Activated CD4-positive, CD25-positive, alpha-beta regulatory T cell treated with anti-CD3 and anti-CD28 coated beads, Interleukin-2, amount 50 U/mL, for 16 hours (primary cell): ENCODE data around the gene BTRC.

ENCODE experiments used
- DNase-seq: peaks from one replicate; pipeline ENCODE4 v3.0.0-alpha.2; 2020; ENCODE audit warnings: low read depth, low spot score

The BTRC gene

GRCh38 chr10:101535949-101536348 lies 182.0 kb downstream of the BTRC start:
- no peak for DNase-seq

DNA sequence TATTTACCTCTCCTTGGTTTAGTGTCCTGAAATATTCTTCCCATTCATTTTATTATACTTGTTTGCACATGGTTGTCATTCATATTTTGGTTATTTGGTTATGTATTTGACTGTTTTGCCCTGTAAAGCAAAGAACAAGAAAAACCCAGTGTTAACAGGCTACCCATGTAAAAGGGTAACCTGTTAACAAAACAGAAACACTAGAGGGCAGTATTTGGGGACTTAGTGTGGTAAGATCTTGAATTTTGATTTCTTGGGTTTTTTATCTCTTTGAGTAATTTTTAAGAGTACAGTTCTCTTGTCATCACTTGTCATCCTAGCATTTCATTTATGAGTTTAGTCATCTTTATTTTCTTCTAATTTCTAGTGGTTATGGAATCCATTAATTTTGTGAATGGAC lies 182.8 kb downstream of the BTRC start:
- DNase-seq: no peak

- no peak for DNase-seq
These were observed 184.5 kb downstream of the BTRC start for GRCh38 chr10:101538446-101538845.

DNA sequence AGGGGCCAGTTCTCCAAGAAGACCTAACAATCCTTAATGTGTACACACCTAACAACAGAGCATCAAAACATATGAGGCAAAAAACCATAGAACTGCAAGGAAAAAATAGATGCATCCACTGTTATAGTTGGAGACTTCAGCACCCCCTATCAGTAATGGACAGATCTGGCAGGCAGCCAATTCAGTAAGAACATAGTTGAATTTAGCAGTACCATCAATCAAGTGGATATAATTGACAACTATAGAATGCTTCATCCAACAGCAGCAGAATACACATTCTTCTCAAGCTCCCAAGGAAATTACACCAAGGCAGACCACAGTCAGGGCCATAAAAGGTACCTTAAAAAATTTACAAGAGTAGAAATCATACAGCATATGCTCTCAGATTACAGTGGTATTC lies 191.9 kb downstream of the BTRC start:
- DNase-seq: no peak

DNA sequence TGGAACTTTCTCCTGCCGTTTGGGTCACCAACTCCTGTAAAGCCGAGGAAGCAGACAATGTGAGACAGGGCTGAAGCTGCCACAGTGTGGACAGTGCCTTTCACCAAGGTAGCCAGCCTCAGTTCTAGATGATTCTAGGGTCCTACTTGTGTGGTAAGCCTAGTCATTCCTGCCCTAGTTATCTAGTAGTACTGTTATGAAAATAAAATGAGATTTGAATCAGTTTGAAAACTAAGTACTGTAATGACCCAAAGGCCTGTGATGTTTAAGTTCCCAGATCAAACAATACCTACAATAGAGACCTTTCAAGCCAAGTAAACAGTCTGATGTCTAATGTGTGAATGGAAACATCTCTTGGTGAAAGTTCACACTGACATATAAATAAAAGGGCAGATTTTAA lies 197.0 kb downstream of the BTRC start:
- DNase-seq: no peak

DNA sequence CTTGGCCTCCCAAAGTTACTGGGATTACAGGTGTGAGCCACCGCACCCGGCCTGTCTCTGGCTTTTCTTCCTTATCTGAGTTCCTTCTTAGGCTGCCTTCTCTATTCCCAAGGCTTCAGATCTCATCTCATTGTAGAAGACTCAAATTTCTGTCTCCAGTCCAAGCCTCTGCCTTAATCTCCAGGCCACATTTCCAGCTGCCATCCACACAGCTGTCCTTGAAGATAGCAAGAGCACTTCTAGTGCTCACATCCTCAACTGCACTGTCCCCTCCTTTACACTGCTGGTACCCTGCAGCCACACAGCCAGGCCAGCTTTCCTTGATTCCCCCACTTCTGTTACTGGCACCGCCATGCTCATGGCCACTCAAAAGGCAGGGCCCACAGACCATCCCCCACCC lies 198.5 kb downstream of the BTRC start:
- DNase-seq: no peak

GRCh38 chr10:101557541-101557940 lies 203.6 kb downstream of the BTRC start:
- no peak for DNase-seq

GRCh38 chr10:101558204-101558603 lies 204.2 kb downstream of the BTRC start:
- DNase-seq: no peak

DNA sequence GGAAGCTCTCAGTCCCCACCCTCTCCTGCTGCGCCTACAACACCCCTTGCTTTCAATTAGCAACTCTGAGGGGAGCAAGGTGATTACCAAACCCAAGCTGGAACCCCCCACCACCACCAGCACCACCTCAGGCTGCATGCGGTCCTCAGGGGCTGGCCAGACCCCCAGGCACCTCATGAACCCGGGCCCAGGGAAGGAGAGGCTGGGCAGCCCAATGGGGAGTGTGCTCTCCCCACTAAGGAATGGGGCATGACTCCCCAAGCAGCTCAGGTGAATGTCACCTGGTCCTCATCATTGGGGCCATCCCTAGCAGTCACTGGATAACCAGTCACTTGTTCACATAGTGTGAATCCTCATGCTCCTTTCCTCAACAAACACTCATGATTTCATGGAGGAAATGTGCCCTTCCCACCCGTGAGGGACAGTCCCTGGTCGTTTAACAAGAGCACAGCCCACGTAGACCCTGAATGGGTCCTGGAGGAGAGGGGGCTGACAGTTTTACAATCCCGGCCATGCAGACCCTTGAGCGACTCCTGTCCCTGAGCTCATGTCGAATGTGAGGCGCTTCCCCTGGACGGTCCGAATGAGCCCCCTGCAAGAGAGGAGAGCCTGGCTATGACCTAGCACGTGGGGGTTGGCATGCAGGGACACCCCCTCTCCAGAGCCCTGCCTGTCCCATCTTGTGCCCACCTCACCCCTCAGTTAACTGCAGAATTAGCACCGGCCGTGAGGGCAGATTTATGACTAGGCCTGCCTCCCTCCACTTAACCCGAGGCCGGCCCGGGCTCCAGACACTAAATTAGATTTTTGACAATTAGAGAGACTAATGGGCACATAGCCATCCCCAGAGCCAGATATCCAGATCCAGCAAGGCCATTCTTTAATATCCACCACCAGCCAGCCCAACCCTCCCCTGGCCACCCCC lies 205.0 kb downstream of the BTRC start:
- DNase-seq: no peak

- DNase-seq: no peak
These were observed 205.8 kb downstream of the BTRC start for GRCh38 chr10:101559596-101560297.

DNA sequence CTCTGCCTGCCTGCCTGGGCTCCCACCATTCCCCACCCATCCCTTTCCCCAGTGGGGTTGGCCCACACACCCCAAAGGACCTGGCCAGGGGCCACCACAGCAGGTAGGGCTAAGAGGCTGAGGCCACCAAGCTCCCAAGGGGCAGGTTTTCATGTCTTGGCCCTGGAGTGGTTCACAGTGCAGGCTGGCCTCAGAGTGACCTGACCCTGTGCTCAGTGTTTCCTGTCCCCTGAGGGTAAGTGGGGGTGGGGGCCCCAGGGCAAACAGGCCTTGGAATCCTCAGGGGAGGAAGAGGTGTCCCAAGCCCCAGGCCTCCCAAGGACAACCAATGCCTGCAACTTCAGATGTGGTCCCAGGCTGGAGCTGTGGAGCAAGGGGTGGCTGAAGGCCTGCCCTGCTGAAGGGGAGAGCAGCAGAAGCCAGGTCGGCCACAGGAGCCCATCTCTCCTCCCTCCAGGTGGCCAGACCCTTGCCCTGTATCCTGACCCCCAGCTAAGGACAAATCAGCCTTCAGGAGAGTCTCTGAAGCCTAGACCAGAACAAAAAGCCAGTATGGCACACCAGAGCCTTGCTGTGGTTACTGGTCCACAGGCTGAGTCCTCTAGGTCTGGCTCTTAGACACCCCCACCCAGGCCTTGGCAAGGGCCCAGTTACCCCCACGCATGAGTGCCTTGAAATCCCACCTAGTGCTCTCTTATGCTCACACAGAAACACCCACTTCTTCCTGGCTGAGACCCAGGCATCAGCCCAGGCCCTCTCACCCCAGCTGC lies 206.5 kb downstream of the BTRC start:
- DNase-seq: no peak

- DNase-seq: no peak
These were observed 207.3 kb downstream of the BTRC start for GRCh38 chr10:101561068-101561915.

GRCh38 chr10:101562231-101562630 lies 208.3 kb downstream of the BTRC start:
- DNase-seq: no peak

DNA sequence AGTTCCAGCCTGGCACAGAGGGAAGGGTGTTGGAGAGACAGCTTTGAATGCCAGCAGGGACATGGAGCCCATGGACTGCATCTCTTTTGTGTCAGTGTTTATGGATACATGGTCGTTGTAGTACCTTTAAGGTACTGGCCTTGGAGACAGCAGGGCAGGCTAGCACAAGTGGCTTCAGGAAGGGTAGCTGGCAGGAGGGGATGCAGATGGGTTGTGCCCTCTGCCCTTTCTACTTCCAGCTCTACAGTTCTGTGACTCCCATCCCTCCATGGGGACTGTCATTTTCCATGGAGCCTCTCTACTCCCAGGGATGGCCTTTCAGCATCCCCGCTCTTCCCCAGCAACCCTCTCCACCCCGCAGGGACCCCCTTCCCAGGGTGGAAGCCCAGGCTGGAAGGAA lies 209.0 kb downstream of the BTRC start:
- DNase-seq: no peak

DNA sequence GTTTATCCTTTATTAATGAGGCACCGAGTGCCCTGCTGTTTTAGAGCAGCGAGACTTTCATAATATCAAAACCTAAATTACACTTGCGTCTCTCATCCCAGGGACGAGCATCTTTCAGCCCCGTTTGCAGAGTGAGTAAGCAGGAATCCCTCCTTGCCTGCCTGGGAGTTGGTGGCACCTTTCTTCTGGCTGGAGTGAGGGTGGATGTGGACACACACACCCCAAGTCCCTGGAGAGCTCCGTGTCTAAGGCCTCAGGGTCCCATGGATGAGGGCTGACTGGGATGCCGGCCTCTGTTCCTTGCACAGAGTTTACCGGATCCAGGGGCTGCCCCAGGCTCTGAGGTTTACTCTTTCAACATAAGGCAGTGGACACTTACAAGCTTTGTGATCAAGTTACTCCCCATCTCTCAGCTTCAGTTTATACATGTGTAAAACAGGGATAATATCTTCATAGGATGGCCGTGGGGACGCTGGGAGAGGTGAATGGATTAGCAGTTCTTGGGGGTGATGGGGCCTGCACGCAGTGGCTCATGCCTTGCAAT lies 209.6 kb downstream of the BTRC start:
- no peak for DNase-seq

DNA sequence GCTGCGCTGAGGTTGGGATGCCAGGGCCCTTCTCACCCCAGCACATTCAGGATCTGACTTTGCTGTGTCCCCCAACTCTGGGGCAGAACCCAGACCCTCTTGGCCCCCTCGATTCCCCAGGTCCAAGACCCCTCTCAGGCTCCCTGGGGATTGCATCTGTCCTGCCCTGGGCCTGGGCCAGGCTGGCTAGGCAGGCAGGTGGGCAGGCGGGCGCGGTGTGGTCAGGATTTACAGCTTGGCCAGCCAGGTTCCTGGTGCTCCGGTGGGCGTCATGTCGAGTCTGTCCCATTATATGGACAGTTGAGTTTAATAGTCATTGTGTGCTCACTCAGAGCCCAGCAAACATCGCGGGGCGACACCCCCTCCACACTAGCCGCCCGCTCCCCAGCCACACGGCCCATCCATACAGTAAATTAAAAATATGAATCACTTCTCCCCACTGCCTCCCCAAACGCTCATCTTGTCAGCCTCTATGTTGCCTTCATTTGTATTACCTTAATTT lies 210.6 kb downstream of the BTRC start:
- no peak for DNase-seq

DNA sequence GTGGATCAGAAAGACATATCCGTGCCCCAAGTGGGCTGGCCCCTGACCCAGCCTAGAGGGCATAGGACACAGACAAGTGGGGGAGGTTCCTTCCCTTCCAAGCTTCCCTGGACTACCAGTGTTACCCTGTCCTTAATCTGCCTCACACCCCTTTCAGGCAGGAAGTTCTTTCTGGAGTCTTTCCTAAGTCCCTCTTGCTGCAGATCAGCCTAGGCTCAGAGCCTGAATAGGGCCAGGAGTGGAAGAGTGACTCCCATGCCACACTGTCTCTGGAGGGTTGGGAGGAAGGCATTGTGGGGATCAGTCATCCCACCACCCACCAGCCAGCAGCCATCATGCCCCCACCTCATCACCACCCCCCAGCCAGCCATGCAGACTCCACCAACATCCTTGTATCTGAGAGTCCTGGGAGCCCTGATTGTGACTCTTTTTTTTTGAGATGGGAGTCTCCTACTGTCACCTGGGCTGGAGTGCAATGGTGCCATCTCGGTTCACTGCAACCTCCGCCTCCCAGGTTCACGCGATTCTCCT lies 211.5 kb downstream of the BTRC start:
- DNase-seq: no peak

GRCh38 chr10:101565936-101566332 lies 212.0 kb downstream of the BTRC start:
- DNase-seq: no peak

- DNase-seq: no peak
These were observed 212.6 kb downstream of the BTRC start for GRCh38 chr10:101566333-101567164.
